Activated gamma-delta T cell treated with anti-CD3 and anti-CD28 coated beads, Interleukin-2, amount 50 U/mL, for 16 hours (primary cell): ENCODE data around the gene RMND5A.

Experiments
- DNase-seq: peaks from one replicate; pipeline ENCODE4 v3.0.0-alpha.2; 2020; ENCODE audit warnings: low read depth

The RMND5A gene

DNA sequence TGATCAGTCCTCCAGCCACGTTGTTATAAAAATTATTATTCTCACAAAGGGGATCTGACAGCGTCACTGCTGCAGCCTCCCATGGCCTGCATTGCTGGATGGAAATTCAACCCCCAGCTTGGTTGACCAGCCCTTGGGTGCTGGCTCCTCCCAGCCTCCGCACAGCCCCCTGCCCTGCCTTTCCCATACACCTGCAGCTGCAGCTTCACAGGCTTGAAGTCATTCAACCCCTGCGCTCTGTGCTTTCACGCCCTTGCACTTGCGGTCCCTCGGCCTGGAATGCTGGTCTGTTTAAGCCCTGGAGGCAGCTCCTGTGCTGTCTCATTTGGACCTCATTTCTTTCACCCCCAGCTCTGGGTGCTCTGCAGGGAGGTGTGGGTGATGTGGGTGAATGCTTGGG lies 71.5 kb downstream of the RMND5A start:
- no peak for DNase-seq

DNA sequence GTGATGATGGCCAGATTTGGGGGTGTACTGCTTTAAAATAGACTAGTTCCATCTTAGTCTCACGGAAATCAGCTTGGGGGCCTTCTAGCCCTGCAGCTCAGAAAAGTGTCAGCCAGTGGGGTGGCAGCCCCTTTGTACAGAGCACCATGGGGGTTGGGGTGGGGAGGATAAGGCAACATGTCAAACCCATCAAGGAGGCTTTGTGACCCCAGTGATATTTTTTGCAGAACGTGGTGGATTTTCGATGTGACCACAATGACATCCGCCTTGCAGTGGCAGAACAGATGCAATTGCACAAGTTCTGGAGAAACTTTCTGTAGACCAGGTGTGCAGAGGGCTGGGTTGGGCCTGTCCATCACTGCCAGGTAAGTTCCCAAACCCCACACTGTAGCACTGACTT lies 73.7 kb downstream of the RMND5A start:
- DNase-seq, result no peak

DNA sequence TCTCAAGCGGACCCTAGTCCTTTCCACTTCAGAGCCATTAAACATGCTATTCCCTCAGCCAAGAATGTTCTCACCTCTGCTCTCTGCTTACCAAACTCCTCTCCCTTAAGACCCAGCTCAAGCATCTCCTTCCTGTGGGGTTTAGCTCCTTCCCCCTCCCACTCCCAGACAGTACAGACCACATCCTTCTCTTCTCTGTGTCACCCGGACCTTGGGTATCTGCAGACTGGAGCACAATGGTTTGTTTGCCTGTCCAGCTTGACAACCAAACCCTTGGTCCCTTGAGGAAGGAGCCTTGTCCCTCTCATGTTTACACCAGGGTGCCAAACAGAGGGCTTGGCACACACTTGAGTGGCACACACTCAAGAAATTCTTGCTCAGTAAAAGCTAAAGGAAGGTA lies 74.8 kb downstream of the RMND5A start:
- DNase-seq, result no peak

- DNase-seq, result no peak
Measured at GRCh38 chr2:86800856-86801567, 80.9 kb downstream of the RMND5A start.

DNA sequence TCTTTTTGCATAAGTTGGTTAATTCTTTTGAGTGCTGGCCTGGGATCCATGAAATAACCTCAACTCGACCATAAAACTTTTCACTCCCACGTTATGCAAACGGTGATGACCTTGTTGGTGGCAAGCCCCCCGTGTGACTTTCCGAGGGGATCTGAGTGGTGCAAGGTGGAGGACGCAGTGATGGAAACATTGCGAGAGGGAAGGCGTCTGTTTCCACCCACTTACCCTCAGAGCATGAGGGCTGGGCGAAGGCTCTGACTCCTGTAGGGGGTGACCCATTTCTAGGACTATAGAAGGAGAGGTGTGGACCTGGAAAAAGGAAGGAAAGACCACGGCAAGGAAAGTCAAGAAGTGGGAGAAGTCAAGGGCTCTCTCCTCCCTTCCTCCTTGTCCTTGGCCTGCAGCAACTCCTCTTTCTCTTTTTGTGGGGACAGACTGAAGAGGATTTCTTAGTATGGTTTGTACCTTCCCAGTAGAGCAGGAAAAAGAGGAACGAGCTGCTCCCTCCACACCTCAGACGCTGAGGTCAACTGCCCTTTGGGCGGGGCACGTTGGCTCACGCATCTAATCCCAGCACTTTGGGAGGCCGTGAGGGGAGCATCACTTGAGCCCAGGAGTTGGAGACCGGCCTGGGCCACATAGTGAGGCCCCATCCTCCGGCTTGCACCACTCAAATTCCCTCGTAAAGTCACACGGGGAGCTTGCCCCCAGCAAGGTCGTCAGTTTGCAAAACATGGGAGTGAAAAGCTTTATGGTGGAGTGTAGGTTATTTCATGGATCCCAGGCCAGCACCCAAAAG lies 86.2 kb downstream of the RMND5A start:
- DNase-seq, result no peak

- DNase-seq, result no peak
Measured at GRCh38 chr2:86807133-86807467, 87.0 kb downstream of the RMND5A start.

GRCh38 chr2:86807468-86808275 lies 87.6 kb downstream of the RMND5A start:
- no peak for DNase-seq

DNA sequence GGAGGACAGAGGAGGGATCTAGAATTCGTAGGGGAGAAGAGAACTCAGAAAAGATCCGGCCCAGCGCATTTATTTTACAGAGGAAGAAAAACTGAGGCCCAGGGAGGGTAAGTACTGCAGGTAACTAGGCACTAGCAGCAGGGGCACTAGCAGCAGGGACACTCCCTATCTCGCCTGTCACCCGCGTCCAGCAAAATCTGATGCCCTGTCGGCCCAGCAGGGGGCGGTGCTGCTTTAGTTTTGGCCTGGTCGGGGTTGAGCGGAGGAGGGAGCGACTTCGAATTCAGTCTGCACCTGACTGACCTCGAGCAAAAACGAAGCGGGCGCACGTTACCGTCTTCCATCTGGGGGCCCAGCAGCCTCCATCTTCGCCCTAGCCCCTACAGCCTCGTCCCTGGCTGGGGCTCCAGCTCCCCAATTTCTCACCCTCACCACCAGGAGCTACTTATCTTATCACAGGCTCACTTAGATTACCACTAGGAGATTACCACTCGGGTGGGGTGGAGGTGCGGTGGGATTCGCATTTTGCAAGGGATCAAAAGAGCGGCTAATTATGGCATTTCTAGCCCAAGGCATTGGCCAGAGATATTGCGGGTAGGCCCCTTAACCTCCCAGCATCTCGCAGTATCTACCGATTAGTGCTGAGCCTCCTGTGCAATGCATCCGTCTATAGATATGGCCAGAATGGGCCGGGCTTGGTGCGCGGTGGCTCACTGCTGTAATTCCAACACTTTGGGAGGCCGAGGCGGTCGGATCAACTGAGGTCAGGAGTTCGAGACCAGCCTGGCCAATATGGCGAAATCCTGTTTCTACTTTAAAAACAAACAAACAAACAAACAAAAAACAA lies 88.4 kb downstream of the RMND5A start:
- peak; percentile 87 for DNase-seq

DNA sequence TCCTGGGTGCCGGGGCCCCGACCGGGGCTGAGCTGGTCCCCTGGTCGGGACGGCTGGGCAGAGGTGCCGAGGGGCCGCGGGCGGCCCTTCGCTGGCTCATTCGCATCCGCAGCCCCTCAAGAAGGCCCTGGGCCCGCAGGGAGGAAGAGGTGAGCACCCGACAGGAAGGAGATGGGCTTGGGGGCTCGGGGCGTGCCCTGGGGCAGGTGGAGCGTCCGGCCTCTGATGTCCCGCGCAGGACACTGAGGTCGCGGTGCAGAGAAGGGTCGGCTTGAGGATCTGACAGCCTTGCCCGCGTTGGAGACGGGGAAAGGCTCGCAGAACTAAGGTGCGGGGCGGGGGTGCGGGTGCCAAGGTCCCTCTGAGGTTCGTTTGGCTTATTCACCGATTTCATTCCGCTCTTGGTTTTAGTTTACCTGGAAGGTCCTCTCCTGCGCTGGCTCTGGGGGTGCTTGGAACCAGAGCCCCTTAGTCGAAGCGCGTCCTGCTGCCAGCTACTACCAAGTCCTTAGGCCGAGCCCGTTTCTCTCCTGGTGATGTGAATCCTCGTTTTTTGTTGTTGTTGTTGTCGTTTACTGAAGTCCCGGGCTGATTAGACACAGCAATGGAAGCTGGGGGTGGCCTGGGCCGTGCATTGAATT lies 89.5 kb downstream of the RMND5A start:
- no peak for DNase-seq

DNA sequence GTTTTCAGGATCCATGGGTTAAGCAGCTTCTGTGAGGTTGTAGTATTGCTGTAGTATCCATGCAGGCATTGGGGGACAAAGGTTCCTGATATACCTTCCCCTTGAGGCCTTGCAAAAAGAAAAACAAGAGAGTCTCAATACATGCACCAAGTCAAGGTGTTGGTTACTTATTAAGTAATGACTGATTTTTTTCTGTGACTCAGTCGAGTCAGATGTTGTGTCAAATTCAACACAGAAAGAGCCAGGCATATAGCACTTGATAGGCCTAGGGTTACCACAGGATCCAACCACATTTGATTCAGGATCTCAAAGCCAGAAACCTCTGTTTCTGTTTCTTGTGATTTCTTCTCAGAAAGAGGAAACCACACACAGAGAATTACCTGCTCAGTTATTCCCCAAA lies 95.5 kb downstream of the RMND5A start:
- DNase-seq, result no peak

- no peak for DNase-seq
Measured at GRCh38 chr2:86818114-86818801, 98.2 kb downstream of the RMND5A start.

- DNase-seq, result no peak
Measured at GRCh38 chr2:86818957-86819356, 98.9 kb downstream of the RMND5A start.

GRCh38 chr2:86821306-86821705 lies 101.2 kb downstream of the RMND5A start:
- DNase-seq, result no peak

- DNase-seq, result no peak
Measured at GRCh38 chr2:86821842-86822241, 101.8 kb downstream of the RMND5A start.

GRCh38 chr2:86822668-86823345 lies 102.7 kb downstream of the RMND5A start:
- DNase-seq, result no peak

DNA sequence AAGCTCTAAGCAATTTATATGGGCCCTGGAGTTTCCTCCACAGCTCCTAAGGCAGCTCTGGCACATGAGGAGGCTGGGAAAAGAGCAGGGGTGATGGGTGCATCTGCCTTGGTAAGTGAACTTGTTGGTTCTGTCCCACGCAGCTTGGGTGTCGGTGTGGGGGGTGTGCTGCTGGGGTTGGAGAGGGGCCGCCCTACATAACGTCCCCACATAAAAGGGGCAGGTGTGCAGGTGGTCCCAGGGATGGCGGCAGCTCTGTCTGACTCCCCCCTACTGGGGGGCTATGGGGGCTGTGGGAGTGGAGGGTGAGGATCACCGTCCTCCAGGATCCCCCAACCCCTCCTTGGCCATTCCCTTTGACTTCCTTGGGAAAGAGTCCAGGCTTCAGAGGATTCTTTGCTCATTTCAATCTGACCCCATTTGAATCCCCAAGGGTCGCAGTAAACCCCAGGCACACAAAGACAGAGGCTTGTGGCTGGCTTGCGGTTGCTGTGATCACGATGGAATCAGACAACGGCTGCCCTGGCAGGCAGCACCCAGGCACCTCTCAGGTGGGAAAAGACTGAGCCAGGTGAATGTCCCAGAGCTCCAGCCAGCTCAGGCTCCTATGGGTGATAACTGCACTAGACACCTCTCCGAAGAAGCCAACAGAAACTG lies 105.1 kb downstream of the RMND5A start:
- no peak for DNase-seq

GRCh38 chr2:86825693-86826381 lies 105.7 kb downstream of the RMND5A start:
- no peak for DNase-seq

GRCh38 chr2:86826951-86827350 lies 106.9 kb downstream of the RMND5A start:
- no peak for DNase-seq
